Calu3 (cell line): ENCODE data around the gene SVOP. TPM values are rescaled to one million over a fixed set of nuclear protein-coding genes. Genes with fewer than 3 reads are reported as not detected.

Source experiments
- BruUV-seq: library from RNA; stranded (reverse); fragments of 400-500 nt; replicated peaks from 2 replicates; lab custom pipeline; 2021; lab: Mats Ljungman, UMichigan
- CTCF ChIA-PET: fragments of 300-600 bp; sonication (Branson Sonifier 250); formaldehyde crosslinking; loops from one replicate; lab custom pipeline; 2022; ENCODE audit warnings: antibody characterized with exemption; lab: Charles Lee
- DNase-seq: peaks from one replicate; pipeline ENCODE4 v3.0.0; 2022
- H3K27ac Mint-ChIP-seq: one replicate; pipeline ENCODE4 v1.8.0; 2022; ENCODE audit warnings: mixed read lengths; ENCODE audit not compliant: unreplicated experiment
- H3K27me3 Mint-ChIP-seq: one replicate; pipeline ENCODE4 v1.8.0; 2022; ENCODE audit warnings: mixed read lengths; ENCODE audit not compliant: unreplicated experiment
- H3K36me3 Mint-ChIP-seq: one replicate; pipeline ENCODE4 v1.8.0; 2022; ENCODE audit warnings: mild to moderate bottlenecking, moderate library complexity, mixed read lengths; ENCODE audit not compliant: insufficient read depth, unreplicated experiment
- H3K4me1 Mint-ChIP-seq: one replicate; pipeline ENCODE4 v1.8.0; 2022; ENCODE audit warnings: mild to moderate bottlenecking, low read depth, mixed read lengths; ENCODE audit not compliant: unreplicated experiment
- H3K4me3 Mint-ChIP-seq: one replicate; pipeline ENCODE4 v1.8.0; 2022; ENCODE audit warnings: mild to moderate bottlenecking, low read depth, moderate library complexity, mixed read lengths; ENCODE audit not compliant: unreplicated experiment
- H3K9me3 Mint-ChIP-seq: one replicate; pipeline ENCODE4 v1.8.0; 2022; ENCODE audit warnings: low read depth, mixed read lengths; ENCODE audit not compliant: unreplicated experiment
- intact Hi-C: fragments of 100-400 bp; cut with micrococcal nuclease; formaldehyde crosslinking; loops from one replicate; pipeline ENCODE4 v1.10.0; 2022; ENCODE audit not compliant: unreplicated experiment
- total RNA-seq: library from RNA; stranded (reverse); gene quantifications from 2 replicates; pipeline ENCODE4 v1.2.3, GENCODE V29; 2022
- TF ChIP-seq, protein P1 (sequence below): fragments of 200-600 bp; IDR thresholded peaks from one replicate; pipeline ENCODE4 v1.8.0; 2022; ENCODE audit warnings: antibody characterized with exemption; ENCODE audit not compliant: unreplicated experiment

The SVOP gene
- total RNA-seq, 1 experiment from 2014 or later = not detected

DNA sequence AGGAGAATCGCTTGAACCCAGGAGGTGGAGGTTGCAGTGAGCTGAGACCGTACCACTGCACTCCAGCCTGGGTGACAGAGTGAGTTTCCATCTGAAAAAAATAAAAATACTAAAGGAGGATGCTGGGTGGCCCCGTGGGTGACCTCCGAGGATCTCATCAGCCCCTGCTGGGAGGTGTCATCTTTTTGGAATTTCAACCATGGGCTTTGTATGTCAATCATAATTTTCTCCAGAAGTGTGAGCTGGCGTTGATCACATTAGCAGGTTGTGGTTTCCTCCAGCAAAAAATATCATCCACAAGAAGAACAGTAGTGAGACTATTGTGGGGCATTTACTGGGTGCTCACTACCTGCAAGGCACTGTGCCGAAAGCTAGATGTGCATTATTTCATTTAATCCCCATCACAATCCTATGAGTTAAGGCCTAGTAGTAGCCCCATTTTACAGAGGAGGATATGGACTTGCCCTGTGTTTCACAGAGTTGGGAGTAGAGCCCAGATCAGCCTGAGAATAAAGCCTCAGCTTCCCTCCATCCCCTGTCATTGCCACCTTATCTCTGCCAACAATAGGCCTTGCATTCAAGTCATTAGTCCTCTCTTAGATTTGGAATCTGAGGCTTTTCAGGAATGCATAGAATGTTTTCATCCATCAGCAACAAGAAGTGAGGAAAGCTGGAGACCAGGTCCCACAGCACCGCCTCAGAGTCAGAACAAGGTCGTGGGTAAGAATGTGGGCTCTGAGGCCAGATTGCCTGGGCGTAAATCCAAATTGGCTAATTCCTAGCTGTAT, 39.8 kb downstream of the SVOP start:
- no peaks in the 10 kb centered on the region for H3K36me3 Mint-ChIP-seq
- no TSS peak for BruUV-seq
- H3K4me1 Mint-ChIP-seq = no peaks in the 10 kb centered on the region
- DNase-seq = no peak
- CTCF ChIA-PET = interaction anchor here (0.7 kb wide), 1 partner anchor 188 kb away, joined by 7 read pairs; no protein-coding TSS in a partner anchor
- no peaks in the 10 kb centered on the region for H3K9me3 Mint-ChIP-seq
- intact Hi-C loops = no loop called here
- H3K4me3 Mint-ChIP-seq = no peak overlapping the region
- TF ChIP-seq, protein P1, sequence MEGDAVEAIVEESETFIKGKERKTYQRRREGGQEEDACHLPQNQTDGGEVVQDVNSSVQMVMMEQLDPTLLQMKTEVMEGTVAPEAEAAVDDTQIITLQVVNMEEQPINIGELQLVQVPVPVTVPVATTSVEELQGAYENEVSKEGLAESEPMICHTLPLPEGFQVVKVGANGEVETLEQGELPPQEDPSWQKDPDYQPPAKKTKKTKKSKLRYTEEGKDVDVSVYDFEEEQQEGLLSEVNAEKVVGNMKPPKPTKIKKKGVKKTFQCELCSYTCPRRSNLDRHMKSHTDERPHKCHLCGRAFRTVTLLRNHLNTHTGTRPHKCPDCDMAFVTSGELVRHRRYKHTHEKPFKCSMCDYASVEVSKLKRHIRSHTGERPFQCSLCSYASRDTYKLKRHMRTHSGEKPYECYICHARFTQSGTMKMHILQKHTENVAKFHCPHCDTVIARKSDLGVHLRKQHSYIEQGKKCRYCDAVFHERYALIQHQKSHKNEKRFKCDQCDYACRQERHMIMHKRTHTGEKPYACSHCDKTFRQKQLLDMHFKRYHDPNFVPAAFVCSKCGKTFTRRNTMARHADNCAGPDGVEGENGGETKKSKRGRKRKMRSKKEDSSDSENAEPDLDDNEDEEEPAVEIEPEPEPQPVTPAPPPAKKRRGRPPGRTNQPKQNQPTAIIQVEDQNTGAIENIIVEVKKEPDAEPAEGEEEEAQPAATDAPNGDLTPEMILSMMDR = no peak
- peaks cover 24% of the 10 kb centered on the region for H3K27me3 Mint-ChIP-seq
- no peak overlapping the region for H3K27ac Mint-ChIP-seq

DNA sequence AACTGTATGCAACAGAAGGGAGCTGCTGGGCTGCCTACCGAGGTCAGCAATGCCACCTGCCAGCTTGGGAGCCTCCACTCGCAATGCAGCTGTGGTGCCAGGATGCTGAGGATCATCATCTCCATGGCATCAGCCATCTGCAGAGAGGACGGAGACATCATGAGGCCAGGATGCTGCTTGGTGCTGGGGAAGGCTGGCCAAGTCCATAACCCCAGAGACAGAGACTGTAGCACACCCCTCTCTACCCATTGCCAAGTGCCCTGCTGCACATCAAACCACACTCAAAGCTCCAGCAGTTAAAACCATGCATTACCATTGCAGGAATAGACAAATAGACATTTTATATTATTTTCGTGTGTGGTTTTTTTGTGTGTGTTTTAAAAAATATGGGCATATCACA, 43.5 kb downstream of the SVOP start:
- Mint-ChIP-seq H3K4me3 (no peak overlapping the region), H3K9me3 (no peaks in the 10 kb centered on the region), H3K36me3 (no peaks in the 10 kb centered on the region), H3K27ac (no peak overlapping the region), H3K4me1 (no peaks in the 10 kb centered on the region), H3K27me3 (peaks cover 35% of the 10 kb centered on the region)
- BruUV-seq = no TSS peak
- no peak for DNase-seq
- CTCF ChIA-PET = no interaction called here
- TF ChIP-seq, protein P1 = no peak
- intact Hi-C loops = no loop called here

DNA sequence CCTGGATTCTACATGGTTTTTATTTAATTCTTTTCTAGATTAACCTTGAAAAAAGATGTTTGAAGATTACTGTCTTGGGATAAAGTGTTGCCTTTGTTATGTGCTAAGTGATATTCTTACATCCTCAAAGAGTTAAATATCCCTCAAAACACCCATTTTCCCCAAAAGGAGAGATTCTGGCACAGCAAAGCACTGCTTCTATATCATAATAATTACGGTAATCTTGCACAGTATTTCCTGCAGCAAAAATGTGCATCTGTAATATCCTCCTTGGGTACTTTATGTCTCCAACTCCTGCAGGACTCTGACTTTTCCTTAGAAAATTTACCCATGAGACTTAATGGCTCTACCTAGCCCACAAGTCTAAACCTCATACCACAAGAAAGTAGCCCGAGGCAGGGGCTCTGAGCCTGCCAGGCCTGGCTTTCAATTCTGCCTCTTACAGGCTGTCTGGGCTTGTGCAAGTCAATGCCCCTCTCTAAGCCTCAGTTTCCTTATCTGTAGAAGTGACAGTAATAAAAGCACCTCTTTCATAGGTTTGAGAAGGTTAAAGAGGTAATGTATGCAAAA, 45.8 kb downstream of the SVOP start:
- no peaks in the 10 kb centered on the region for H3K9me3 Mint-ChIP-seq
- no peak for DNase-seq
- no TSS peak for BruUV-seq
- TF ChIP-seq, protein P1 = no peak
- intact Hi-C loops = no loop called here
- H3K36me3 Mint-ChIP-seq = no peaks in the 10 kb centered on the region
- no peak overlapping the region for H3K27ac Mint-ChIP-seq
- no peak overlapping the region for H3K4me3 Mint-ChIP-seq
- CTCF ChIA-PET = no interaction called here
- peaks cover 58% of the 10 kb centered on the region for H3K27me3 Mint-ChIP-seq
- H3K4me1 Mint-ChIP-seq = no peaks in the 10 kb centered on the region

DNA sequence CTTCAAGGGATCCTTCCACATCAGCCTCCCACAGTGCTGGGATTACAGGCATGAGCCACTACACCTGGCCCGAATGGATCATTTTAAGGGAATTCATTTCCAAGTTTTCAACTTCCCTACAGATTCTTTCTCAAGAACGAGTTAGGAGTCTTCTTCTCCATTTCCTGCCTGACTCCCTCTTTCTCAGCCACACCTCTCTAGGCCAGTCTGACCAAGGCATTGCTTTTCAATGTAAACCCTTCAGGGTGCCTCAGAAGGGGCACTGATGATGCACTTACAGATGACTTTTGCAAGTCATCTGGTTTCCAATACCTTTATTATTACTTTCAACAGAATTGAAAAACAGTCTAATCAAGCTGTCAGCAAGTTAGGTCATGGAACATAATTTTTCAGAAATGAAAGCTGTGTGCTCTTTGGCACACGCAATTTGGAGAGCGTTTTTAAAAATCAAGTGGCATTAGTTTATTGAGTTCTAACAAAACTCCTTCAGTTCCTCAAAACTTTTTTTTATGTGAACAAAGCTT, 47.2 kb downstream of the SVOP start:
- no peak overlapping the region for H3K27ac Mint-ChIP-seq
- H3K9me3 Mint-ChIP-seq = no peaks in the 10 kb centered on the region
- no peaks in the 10 kb centered on the region for H3K36me3 Mint-ChIP-seq
- TF ChIP-seq, protein P1 = no peak
- H3K4me1 Mint-ChIP-seq = no peaks in the 10 kb centered on the region
- peaks cover 72% of the 10 kb centered on the region for H3K27me3 Mint-ChIP-seq
- intact Hi-C loops = no loop called here
- no TSS peak for BruUV-seq
- no peak overlapping the region for H3K4me3 Mint-ChIP-seq
- CTCF ChIA-PET = interaction anchor here (0.6 kb wide), 1 partner anchor 24 kb away, joined by 3 read pairs; no protein-coding TSS in a partner anchor
- DNase-seq = no peak
